Esophagus muscularis mucosa (tissue), 4 donors: ENCODE data around the gene ALG12.

Experiments
- EP300 ChIP-seq: sonication (generic); formaldehyde crosslinking; IDR thresholded peaks from one replicate; pipeline ENCODE4 v1.6.1; 2017; ENCODE audit warnings: antibody characterized with exemption
- POLR2A ChIP-seq: fragments of 450-650 bp; IDR thresholded peaks from one replicate; pipeline ENCODE4 v1.6.1; 2017; ENCODE audit warnings: antibody characterized with exemption, moderate library complexity, mild to moderate bottlenecking, low read depth
- POLR2AphosphoS5 ChIP-seq, 2 donors: sonication (generic); formaldehyde crosslinking; IDR thresholded peaks; one replicate each; pipeline ENCODE4 v1.6.1; 2017; ENCODE audit warnings: antibody characterized with exemption in 2 of 2
- TF ChIP-seq, protein P1 (sequence below), 3 experiments: fragments of 200-600 bp in 2 of 3; fragments of 450-650 bp in 1 of 3; sonication (generic) in 2 of 3; IDR thresholded peaks; one replicate each; pipeline ENCODE4 v1.5.1; 2017 to 2019; ENCODE audit warnings: antibody characterized with exemption in 3 of 3, mild to moderate bottlenecking in 2 of 3, moderate library complexity in 1 of 3

DNA sequence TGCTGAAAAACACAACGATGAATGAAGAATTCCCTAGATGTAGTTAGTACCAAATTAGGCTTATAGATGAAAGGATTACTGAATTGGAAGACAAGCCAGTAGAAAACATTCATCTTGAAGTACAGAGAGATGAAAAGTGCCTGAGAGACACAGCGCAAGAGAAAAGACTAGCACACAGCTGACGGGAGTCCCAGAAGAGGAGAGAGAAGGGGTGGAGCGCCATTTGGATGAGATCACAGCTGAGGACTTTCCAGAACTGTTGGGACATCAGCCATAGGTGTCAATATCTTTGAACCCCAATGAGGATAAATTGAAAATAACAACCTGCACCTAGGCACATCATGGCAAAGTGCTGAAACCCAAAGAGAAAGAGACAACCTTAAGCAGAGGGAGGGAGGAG, 25.2 kb downstream of the ALG12 start:
- TF ChIP-seq, protein P1, sequence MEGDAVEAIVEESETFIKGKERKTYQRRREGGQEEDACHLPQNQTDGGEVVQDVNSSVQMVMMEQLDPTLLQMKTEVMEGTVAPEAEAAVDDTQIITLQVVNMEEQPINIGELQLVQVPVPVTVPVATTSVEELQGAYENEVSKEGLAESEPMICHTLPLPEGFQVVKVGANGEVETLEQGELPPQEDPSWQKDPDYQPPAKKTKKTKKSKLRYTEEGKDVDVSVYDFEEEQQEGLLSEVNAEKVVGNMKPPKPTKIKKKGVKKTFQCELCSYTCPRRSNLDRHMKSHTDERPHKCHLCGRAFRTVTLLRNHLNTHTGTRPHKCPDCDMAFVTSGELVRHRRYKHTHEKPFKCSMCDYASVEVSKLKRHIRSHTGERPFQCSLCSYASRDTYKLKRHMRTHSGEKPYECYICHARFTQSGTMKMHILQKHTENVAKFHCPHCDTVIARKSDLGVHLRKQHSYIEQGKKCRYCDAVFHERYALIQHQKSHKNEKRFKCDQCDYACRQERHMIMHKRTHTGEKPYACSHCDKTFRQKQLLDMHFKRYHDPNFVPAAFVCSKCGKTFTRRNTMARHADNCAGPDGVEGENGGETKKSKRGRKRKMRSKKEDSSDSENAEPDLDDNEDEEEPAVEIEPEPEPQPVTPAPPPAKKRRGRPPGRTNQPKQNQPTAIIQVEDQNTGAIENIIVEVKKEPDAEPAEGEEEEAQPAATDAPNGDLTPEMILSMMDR (IDR thresholded peaks at IDR 0.05) = no peak
- TF ChIP-seq POLR2A (no peak), POLR2AphosphoS5 (IDR thresholded peaks at IDR 0.05) (no peak), EP300 (no peak)
